ENCODE results near the gene AP2A2.
A peak's percentile ranks its signal among the peaks of the same experiment; 100 is the strongest.
"Not testable (repeated sequence)": the region's sequence is repeated elsewhere in the genome, so short reads cannot be mapped to it uniquely, and the experiment has no call there.

AP2A2 gene

GRCh38 chr11:975376-975775 is 49.7 kb downstream of the AP2A2 start:
- DNase-seq (ENCODE audit: low read depth, low spot score), result not testable (repeated sequence)

DNA sequence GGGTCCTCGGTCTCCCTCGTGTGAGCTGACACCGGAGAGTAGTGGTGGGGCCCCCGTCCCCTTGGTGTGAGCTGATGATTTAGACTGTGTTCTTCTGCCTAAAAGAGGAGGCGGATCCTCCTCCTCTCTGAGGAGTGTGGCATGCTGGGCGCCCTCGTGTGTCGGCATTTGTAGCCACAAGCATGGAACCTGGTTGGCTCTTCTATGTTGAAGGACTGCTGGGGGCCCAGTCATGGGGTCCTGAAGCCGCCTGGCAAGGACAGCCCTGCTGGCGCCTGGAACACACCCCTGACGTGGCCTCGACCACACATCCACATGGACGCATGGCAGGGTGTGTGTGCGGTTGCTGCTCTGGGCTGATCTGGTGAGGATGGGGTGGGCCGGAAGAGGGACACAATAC is 50.2 kb downstream of the AP2A2 start:
- DNase-seq (ENCODE audit: low read depth, low spot score), result peak; percentile 57

- peak; percentile 96 for DNase-seq (ENCODE audit: low read depth, low spot score)
Observed at GRCh38 chr11:976431-977160, 50.9 kb downstream of the AP2A2 start.

- DNase-seq (ENCODE audit: low read depth, low spot score), result no peak
Observed at GRCh38 chr11:977830-978720, 52.4 kb downstream of the AP2A2 start.

DNA sequence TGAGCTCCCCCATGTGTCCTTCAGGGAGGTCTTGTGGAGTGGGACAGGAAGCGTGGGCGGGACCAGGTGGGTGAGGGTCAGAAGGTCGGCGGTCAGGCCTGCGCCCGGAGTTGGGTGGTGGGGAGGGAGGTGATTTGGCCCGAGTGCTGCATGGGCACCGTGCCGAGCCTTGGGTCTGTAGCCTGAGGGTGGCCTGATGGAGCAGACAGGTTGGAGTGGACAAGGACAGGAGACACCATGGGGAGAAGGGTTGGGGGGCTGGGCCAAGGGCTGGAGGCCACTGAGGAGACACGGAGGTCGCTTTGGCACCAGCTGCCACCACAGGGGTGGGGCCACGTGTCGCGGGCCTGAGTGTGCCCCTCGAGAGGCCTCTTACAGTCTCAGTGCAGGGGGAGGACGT is 53.1 kb downstream of the AP2A2 start:
- DNase-seq (ENCODE audit: low read depth, low spot score), result no peak

GRCh38 chr11:980438-981357 is 55.0 kb downstream of the AP2A2 start:
- DNase-seq (ENCODE audit: low read depth, low spot score), result peak; percentile 53

DNA sequence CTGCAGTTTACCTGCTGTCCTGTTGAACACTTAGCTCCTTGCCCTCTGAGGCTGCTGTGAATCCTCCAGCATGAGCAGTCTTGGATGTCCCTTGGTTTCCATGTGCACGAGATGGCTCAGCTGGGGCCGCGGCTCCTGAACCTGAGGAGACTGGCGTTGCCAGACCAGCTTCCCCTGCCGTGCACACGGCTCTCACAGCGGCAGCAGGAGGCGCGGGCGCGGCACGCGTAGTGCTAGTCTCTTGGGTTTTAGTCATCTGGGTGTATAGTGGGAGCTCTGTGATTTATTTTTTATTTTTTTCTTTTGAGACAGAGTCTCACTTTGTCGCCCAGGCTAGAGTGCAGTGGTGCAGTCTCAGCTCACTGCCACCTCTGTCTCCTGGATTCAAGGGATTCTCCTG is 56.1 kb downstream of the AP2A2 start:
- DNase-seq (ENCODE audit: low read depth, low spot score), result no peak

GRCh38 chr11:984546-984945 is 58.9 kb downstream of the AP2A2 start:
- no peak for DNase-seq (ENCODE audit: low read depth, low spot score)

GRCh38 chr11:985406-985805 is 59.7 kb downstream of the AP2A2 start:
- no peak for DNase-seq (ENCODE audit: low read depth, low spot score)

DNA sequence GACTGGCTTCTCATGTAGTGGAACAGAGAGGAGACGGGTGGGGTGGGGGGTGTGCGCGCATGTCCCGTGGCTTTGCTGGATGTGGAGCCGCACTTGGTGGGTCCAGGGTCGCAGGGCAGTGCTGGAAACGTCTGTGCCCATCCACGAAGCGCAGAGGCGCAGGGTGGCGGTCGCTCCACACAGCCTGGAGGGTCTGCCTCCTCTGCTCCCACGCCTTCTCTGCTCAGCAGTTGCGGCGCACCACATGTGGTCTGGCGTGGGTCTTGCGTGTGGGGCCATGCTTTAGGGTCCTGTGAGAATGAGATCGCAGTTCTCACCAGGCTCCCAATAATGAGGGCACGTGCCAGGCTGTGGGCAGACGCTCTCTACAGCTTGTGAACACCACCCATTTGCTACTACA is 60.2 kb downstream of the AP2A2 start:
- DNase-seq (ENCODE audit: low read depth, low spot score), result no peak

- DNase-seq (ENCODE audit: low read depth, low spot score), result no peak
Observed at GRCh38 chr11:986270-986951, 60.7 kb downstream of the AP2A2 start.

GRCh38 chr11:986952-987305 is 61.3 kb downstream of the AP2A2 start:
- no peak for DNase-seq (ENCODE audit: low read depth, low spot score)

DNA sequence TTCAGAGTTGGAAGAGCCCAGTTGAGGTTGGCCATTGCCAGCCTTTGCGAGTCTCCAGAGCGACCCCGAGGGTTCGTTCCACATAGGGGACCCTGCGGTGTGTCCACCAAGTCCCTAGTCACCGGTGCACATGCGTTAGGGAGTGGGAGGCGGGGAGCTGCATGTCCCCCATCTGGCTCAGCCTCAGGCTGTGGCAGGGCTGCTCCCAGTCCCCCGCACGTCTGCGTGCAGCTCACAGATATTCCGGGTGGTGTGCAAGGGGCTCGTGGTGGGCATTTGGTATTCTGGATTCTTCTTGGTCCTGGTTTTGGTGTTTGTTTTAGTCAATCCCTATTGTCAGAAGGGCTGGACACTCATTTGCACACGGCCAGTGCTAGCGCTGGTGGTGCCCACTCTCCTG is 62.0 kb downstream of the AP2A2 start:
- no peak for DNase-seq (ENCODE audit: low read depth, low spot score)

- DNase-seq (ENCODE audit: low read depth, low spot score), result no peak
Observed at GRCh38 chr11:990101-990500, 64.4 kb downstream of the AP2A2 start.

DNA sequence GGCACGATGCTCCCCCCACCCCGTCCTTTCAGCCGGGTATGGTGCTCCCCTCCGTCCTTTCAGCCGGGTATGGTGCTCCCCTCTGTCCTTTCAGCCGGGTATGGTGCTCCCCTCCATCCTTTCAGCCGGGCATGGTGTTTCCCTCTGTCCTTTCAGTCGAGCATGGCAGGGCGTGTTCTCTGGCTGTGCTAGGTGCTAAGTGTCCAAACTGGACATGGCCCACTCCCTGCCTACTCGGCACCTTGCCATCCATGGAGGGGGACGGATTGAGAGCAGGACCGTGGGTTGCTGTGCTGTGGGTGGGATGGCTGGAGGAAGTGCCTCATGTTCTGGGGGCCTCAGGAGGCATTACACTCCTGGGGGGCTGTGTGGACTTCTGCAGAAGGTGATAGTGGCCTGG is 65.4 kb downstream of the AP2A2 start:
- no peak for DNase-seq (ENCODE audit: low read depth, low spot score)

DNA sequence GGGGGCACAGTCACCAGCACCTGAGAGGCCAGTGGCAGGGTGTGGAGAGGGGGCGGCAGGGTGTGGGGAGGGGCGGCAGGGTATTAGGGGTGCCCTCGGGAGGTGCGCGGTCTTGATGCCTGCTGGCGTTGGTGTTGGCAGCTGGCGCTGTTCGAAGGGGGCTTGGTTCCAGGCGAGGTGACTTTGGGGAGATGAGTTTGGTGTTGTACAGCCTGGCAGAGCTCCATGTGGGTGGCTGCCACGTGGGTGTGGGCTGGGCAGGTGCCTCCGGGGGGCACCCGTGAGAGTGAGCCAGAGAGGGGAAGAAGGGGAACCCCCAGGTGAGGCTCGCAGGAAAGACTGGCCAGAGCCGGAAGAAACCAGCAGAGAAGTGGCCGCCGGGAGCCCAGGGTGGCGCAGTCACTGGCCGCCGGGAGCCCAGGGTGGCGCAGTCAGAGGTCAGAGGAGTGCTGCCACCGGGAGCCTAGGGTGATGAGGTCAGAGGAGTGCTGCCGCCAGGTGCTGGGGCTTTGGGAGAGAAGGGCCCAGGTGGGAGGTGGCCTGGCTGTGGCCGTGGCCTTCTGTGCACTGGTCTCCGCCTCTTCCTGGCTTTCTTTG is 66.1 kb downstream of the AP2A2 start:
- DNase-seq (ENCODE audit: low read depth, low spot score), result no peak

- no peak for DNase-seq (ENCODE audit: low read depth, low spot score)
Observed at GRCh38 chr11:992577-992976, 66.9 kb downstream of the AP2A2 start.

DNA sequence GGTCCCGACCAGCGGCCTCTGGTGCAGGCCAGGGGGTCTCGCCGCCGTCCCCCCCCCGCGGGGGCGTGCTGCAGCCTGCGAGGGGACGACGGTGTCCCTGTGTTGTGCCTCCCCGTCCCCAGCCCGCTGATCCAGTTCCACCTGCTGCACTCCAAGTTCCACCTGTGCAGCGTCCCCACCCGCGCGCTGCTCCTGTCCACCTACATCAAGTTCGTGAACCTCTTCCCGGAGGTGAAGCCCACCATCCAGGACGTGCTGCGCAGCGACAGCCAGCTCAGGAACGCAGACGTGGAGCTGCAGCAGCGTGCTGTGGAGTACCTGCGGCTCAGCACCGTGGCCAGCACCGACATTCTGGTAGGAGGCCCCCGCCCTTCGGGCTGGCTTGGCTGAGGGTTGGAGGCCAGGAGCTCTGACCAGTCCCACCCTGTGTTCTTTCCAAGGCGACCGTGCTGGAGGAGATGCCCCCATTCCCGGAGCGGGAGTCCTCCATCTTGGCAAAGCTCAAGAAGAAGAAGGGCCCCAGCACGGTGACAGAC is 68.0 kb downstream of the AP2A2 start:
- no peak for DNase-seq (ENCODE audit: low read depth, low spot score)

DNA sequence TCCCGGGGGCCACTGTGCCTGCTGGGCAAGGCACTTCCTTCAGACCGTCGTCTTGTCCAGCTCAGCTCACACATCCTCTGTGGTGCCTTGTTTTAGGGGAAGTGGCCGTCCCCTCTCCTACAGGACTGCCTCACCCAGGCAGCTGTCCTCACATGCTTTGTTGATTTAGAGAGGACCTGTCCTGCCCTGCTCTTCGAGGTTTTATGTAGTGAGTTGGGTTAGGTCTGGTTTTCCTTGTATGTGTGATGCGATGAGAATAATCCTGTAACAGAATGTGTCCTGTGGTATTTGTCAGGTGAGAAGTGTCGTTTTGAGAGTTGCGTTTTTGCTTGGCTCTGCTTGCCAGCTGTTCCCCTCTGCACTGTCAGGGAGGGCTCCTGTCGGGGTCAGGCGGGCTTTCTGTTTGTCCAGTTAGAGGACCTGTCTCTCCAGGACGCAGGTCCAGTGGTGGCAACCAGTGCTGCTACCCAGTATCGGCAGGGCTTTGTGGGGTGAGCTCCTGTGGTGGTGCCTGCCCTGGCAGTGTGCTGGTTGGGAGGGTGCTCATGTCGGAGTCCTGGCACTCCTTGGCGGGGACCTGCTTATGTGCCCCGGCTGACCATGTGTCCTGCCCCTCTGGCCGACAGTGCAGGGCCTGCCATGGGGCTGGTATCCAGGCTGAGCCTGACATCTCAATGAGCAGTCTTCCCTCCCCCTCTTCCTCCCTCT is 69.5 kb downstream of the AP2A2 start:
- no peak for DNase-seq (ENCODE audit: low read depth, low spot score)

DNA sequence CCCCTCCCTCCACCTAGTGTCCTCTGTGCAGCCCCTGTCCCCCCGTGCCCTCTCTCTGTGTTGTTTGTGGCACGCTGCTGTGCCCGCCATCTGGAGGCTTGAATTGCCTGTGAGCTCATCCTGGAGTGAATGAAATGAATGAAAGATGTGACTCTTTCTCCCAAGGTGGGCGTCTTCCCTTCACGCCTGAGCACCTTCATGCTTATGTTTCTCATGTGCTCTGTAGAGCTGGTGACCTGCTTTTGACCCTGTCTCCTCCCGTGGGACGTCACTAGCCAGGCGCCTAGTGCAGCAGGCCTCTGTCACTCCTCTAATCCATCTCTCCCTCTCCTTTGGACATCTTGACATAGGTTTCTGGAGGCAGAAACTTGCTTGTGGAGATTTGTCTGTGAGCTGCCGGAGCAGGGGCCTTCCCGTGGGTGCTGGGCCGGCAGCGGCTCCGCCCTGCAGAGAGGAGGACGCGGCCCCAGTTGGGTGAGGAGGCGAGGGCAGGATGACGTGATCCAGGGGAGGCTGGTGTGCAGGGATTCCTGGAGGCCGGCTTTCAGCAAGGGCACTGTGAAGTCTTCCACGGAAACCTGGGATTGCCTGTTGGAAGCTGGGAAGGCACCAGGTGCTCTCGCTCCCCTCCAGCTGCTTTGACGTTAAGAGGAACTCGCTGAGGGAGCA is 70.2 kb downstream of the AP2A2 start:
- DNase-seq (ENCODE audit: low read depth, low spot score), result peak; percentile 50
